GM21825 (cell line): ENCODE measurements around the gene MAST2.

Experiments used
- ATAC-seq: cut with Tn5 transposase; IDR thresholded peaks from one replicate; pipeline ENCODE4 v1.9.1; 2021; ENCODE audit warnings: mild to moderate bottlenecking, moderate library complexity; ENCODE audit not compliant: unreplicated experiment

MAST2 gene

GRCh38 chr1:45974541-45975269 lies 171.3 kb downstream of the MAST2 start:
- no peak for ATAC-seq

DNA sequence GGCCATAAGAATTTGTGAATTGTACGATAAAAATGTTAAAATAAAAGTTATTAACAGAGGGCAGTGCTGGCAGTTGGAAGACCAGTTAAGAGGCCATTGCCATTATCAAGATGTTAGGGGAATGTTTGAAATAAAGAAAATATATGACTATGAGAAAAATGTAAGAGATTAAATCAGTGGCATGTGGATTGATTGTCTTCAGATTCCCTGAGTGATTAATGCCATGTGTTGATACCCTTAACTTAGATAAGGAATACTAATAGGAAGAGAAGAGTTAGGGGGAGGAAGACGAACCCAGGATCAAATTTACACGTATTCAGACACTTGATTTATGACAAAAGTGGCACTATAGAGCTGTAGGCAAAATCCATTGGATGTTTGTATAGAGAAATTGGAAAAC lies 173.2 kb downstream of the MAST2 start:
- ATAC-seq, result no peak

- ATAC-seq, result no peak
These were observed 175.8 kb downstream of the MAST2 start for GRCh38 chr1:45979074-45979777.

- ATAC-seq, result no peak
These were observed 176.4 kb downstream of the MAST2 start for GRCh38 chr1:45979778-45980176.

GRCh38 chr1:45982359-45982758 lies 178.9 kb downstream of the MAST2 start:
- no peak for ATAC-seq

- ATAC-seq, result no peak
These were observed 180.6 kb downstream of the MAST2 start for GRCh38 chr1:45983967-45984366.

- no peak for ATAC-seq
These were observed 183.8 kb downstream of the MAST2 start for GRCh38 chr1:45987204-45987603.

DNA sequence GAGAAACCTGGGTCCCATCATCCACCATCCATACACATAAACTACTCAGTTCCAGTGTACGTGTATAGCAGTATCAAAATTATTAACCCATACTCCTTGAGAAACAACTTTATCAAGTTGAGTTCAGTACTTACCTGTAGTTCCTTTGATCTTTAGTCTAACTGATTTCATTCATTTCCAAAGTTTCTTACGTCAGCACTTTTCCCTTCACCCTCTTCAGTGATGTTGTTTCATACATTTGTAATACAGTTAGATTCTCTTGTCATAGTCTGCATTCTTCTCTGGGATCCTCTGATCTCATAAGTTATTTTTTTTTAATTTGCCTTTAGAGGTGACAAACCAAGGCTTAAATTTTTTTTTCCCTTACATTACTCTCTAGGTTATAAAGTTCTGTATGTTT lies 185.8 kb downstream of the MAST2 start:
- ATAC-seq, result no peak

- no peak for ATAC-seq
These were observed 191.0 kb downstream of the MAST2 start for GRCh38 chr1:45994423-45994822.

DNA sequence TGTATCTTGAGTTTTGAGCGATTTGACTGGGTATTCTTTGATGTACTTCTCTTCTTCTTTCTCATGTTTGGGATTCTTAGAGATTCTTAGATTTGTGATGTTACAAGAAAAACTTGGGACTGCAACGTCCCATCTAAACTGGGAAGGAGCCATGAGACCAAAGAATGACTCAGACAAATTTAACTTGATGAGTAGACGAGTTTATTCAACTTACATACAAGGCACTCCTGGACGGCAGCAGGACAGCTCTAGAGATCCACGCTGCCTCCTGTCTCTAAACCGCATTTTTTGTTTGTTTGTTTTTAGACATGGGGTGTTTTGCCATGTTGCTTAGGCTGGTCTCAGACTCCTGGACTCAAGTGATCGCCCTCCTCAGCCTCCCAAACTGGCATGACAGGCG lies 191.9 kb downstream of the MAST2 start:
- ATAC-seq, result no peak

- ATAC-seq, result no peak
These were observed 194.7 kb downstream of the MAST2 start for GRCh38 chr1:45998020-45998617.

DNA sequence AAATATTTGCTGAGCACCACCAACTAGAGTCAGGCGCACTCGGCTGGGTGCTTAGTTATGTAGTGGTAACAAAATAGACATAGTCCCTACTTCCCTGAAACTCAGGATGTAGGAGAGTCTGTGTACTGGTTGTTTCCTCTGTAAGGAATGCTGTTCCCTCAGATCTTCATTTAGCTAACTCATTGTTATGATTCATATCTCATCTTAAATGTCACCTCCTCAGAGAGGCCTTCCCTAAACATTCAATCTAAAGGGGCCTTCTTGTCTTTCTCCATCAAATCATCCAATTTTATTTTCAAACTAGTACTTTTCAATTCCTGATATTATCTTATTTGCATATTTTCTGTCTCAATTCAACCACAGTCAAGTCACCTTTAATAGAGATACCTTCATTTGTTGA lies 196.1 kb downstream of the MAST2 start:
- ATAC-seq, result no peak

GRCh38 chr1:46001081-46001785 lies 197.8 kb downstream of the MAST2 start:
- no peak for ATAC-seq

- no peak for ATAC-seq
These were observed 199.2 kb downstream of the MAST2 start for GRCh38 chr1:46002551-46003150.

- ATAC-seq, result no peak
These were observed 199.9 kb downstream of the MAST2 start for GRCh38 chr1:46003315-46003714.

GRCh38 chr1:46004492-46004891 lies 201.1 kb downstream of the MAST2 start:
- ATAC-seq, result no peak

- ATAC-seq, result no peak
These were observed 202.2 kb downstream of the MAST2 start for GRCh38 chr1:46005594-46005993.

DNA sequence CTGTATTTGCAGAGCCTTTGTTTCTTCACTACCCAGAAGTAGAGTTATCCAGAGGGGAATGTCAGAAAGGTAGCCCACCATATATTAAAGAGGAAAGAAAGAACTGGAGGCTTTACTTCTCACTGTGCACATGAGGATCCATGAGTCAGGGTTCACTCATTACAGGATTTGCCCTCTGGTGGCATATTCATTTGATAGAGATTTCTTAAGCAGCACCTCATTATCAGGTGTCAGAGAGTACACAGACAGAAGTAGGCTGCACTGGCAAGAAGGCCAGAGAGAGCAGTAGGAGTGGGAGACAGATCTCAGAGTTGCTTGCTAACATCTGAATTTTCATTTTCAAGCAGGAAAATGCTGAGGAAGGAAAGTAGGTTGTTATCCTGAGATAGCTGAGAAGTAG lies 205.2 kb downstream of the MAST2 start:
- ATAC-seq, result no peak

- no peak for ATAC-seq
These were observed 207.2 kb downstream of the MAST2 start for GRCh38 chr1:46010611-46011010.

DNA sequence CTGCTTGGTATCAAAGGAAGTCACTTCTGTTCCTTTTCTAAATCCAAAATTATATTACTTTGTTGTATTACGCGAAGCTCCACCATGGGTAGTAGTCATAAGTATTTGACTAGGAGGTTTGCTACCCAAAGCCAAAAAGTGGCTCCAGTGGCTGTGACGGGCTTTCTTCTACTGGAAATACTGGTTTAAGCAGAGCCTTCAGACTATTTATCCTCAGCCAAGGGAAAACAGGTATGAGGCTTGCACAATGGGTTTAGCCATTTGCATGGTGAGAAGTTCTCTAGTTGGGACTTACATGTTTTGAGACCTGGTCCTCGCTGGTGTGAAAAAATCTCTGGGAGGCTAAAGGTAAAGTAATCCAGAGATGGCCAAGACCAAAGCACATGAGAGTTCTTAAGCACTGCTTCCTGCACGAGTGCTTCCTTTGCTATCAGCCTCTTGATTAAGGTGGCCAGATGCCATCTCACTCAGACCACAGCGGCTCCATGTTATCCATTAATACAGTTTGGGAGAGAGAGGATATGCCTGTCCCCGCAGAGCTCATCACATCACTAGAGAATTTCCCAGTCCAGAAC lies 207.8 kb downstream of the MAST2 start:
- ATAC-seq, result no peak

GRCh38 chr1:46012236-46012635 lies 208.8 kb downstream of the MAST2 start:
- no peak for ATAC-seq
